NK-92 treated with Interleukin-12 subunit alpha and Interleukin-12 subunit beta, amount 100 ng/mL, for 24 hours (cell line): Measurements from ENCODE around the gene AQP12A.
A peak's percentile ranks its signal among the peaks of the same experiment; 100 is the strongest.
"Not testable (repeated sequence)": the region's sequence is repeated elsewhere in the genome, so short reads cannot be mapped to it uniquely, and the experiment has no call there.

ENCODE experiments used
- DNase-seq: peaks from one replicate; lab custom pipeline; 2025; lab: John Stamatoyannopoulos, UW

Gene AQP12A

DNA sequence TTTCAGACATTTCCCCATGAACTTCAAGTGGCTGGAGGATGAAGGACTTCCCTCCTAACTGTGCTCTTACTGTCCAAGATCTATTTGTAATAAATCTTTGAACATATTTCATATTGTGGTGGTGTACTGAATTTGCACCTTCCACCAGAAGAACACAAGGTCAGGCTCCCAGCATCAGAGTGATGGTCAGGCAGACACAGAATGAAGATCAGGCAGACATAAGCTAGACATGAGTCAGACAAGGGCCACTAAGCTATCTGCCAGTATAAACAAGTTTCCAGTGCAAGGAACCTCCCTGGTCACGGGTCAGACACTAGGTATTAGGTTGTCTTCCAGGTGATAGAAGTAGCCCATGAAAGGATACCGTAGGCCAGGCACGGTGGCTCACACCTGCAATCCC, 29.0 kb upstream of the AQP12A start:
- DNase-seq = no peak

GRCh38 chr2:240663546-240664190, 28.0 kb upstream of the AQP12A start:
- DNase-seq = no peak

DNA sequence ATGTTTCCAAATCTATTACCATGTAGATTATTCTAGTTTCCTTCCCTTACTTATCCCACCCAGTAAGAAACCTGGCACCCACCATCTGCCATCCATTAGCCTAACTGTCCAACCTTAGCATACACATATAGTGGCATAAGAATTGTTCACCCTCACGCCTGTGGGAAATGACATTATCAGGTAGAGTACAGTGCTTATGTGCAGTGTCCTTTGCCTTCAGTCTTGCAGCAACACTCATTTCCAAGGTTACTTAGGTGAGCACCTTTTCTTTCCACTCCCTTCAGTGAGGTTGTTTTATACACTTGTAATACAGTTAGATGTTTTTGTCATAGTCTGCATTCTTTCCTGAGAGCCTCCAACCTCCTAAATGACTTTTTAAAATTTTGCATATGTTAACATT, 27.0 kb upstream of the AQP12A start:
- DNase-seq = no peak

- no peak for DNase-seq
Observed at GRCh38 chr2:240670402-240670801, 21.3 kb upstream of the AQP12A start.

DNA sequence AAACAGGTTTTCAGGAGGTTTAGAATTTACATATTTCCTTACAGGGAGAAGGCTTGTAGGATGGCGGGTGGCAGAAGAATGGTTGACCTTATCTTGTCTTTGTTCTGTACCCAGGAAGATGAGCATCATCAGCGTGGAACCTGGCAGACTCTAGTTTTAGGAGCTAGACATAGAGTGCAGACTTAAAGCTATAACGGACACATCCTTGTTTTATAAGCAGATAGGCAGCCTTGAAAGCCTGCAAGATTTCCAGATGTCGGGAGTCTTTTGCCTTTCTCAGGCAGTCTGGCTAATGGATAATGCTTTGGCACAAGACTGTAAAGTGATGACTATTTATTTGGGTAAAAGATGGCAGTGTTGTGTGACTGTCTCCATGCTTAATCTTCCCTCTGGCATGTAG, 20.7 kb upstream of the AQP12A start:
- no peak for DNase-seq

- DNase-seq = no peak
Observed at GRCh38 chr2:240672076-240672700, 19.5 kb upstream of the AQP12A start.

DNA sequence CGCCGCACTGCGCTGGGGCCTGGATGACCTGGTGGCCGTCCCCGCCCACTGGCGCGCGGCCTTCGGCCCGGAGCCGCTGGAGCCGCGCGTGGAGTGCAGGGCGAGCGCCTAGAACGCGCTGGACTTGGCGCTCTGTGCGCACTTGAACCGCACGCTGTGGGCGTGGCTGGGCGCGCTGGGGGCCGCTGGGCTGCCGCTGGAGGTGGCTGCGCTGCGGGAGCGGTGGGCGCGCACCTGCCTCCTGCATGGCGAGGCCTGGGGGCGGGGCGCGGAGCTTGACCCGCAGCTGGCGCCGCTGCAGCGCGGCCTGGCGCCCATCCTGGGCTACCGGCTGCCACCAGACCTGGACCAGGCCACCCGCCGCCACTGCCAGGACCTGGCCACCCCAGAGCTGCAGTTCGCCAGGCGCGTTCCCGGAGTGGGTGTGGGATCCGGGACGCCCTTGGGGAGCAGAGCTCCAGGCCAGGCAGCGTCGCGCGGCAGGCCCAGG, 18.9 kb upstream of the AQP12A start:
- DNase-seq = no peak

GRCh38 chr2:240674461-240675184, 17.0 kb upstream of the AQP12A start:
- DNase-seq = not testable (repeated sequence)

DNA sequence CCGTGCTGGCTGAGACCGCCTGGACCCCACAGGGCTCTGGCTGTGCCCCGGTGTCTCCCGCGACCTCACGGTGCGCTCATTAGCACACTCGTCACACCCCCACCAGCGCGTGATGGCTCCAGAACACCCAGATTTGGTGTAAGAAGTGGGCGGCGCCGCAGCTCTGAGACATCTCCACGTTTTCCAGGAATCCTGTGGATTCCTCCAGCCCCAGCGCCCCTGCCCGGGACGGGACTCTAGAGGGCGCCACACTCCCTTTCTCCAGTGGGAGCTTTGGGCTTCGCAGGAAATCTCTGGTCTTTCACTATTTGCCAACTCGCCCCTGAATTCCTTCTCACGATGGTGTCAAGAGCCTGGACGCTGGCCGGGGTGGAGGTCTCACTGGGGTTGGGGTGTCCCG, 16.3 kb upstream of the AQP12A start:
- not testable (repeated sequence) for DNase-seq

DNA sequence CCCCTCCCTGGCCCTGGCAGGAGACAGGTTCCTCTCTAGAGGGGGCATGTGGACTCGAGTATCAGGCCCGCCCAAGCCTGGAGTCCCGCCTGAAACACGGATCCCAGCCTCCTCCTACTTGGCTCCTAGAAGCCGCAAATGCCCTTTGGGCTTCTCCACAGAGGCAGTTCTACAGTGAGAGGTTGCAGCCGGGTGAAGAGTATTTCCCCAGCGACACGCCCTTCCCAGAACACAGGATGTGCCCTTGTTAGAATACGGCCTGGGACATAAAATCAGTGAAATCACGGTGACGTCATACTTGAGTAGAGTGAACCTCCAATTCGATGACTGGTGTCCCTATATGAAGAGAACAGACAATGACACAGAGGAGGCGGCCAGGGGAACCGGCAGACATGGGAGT, 13.6 kb upstream of the AQP12A start:
- DNase-seq = not testable (repeated sequence)

- not testable (repeated sequence) for DNase-seq
Observed at GRCh38 chr2:240678909-240679308, 12.8 kb upstream of the AQP12A start.

DNA sequence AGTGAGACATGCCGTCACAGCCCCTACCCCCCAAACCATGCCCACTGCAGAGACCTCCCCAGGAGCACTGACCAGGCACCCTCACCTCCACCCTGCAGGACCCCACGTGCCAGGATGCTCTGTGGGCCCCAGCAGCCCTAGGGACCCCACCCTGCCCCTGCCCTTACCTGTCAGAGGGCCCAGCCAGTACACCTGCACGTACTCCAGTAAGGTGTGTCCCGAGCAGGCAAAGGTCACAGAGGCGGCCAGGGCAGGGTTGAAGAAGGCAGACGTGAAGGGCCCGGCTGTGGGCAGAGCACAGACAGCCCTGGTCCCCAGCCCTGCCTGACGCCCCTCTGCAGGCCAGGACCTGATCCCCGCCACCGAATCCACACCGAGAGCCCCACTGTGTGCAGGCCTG, 11.5 kb upstream of the AQP12A start:
- DNase-seq = not testable (repeated sequence)

DNA sequence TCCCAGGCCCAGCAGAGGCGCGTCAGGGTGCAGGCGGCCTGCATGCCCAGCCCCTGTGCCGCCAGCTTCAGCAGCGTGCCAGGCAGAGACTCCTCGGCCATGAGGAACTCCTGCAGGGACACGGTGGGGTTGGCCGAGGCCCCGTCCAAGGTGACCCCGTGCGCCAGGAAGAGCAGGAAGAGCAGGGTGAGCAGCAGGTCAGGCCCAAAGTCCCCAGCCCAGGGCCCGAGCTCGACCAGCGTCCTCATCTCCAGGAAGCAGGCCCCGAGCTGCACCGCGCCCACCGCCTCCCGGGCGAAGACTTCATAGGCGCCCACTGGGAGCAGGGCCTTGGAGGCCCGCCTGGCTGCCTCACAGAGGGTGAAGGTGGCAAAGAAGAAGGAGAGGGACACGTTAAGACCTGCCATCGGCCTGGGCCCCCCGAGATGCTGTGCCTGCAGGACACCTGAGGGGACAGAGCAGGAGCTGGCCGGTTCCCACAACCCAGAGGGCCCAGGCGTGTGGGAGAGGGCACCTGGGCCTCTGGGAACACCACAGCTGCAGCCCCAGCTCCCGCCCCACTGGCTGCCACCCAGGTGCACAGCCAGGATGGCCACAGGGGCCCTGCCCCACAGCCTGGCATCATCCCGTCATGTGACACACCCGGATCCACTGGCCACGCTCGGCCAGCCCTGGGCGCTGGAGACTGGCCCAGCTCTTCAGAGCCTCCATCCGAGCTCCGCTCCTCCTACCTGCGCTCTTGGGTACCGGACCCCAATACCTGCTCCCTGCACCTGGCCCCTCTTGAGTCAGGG, 9.0 kb upstream of the AQP12A start, which contains the start of gene AQP12B:
Gene AQP12B, minus strand, starts transcription at position 455 of the 794 bp plus-strand sequence. Its CDS starts 48 bp downstream, at position 407.
- not testable (repeated sequence) for DNase-seq

DNA sequence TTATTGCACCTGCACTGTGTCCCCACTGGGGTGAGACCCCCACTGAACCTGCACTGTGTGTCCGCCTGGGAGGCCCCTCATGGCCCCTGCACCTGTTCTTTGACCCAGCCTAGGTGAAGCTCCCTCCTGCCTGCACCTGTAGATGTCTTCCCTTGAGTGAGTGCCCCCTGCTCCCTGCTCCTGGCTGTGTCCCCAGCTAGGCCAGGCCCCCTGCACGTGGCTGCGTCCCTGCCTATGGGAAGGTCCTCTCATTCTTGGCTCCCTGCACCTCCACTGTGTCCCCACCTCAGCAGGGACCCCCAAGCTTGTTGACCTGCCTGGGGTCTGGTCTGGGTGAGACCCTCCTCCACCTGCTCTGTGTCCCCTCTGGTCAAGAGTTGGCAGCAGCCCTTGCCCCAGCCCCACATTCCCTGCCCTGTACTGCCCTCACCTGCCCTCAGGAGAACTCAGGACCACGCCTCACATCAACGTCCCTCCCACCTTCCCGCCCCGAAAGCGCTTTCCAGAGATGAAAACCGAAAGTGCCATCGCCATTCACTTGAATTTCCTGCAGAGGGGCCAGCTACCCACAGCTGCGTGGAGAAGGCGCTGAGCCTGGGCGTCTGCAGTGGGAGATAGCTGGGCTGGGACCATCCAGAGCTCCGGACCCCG, 8.2 kb upstream of the AQP12A start:
- not testable (repeated sequence) for DNase-seq

DNA sequence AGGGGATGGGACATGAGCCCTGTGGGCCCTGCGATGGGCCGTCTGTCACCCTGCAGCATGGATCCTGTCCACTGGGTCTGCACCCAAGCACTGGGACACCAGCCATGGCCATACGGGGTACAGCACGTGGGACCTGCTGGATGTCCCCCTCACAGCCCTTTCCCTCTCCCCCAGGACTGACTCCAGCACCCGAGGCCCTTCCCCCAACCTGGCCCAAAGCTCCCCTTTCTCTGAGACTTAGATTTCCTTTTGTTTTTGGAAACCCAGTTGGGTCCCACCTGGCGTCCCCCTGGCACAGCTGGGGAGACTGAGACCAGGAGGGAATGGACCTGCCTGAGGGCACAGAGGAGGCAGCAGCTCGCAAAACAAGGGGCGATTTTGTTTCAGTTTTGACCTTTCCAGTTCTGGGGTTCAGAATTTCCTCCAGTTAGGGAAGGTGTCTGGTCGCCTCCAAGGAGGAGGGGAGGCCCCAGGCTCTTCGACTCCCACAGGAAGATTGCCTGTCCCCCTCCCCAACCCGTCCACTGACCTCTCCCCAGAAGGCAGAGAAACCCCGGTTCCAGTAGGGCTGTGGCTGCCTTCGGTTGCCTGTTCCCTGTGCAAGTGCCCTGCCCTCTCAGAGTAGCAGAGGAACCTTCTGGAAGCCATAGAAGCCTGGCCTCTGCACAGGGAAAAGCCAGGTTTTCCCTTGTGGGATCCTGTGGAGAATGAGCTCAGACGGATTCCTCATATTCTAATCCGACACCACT, 7.5 kb upstream of the AQP12A start:
- DNase-seq = not testable (repeated sequence)

GRCh38 chr2:240685771-240686371, 5.8 kb upstream of the AQP12A start:
- peak; percentile 15 for DNase-seq

DNA sequence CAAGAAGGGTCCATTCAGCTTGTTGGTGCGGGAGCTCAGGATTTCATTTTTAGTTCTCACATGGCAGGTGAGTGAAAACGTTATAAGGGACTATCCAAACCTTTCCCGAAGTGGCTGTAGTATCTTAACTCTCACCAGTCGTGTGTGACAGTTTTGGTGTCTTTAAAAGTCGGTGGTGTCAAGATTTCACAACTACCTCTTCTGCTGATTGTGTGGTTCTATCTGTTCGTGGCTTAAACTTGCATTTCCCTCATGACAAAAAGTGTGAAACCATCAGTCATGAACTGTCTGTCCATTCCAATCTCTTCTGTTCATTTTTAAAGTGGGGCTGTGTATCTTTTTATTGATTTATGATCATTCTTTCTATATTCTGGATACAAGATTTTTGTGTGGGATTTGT, 5.2 kb upstream of the AQP12A start:
- no peak for DNase-seq

GRCh38 chr2:240687045-240687740, 4.5 kb upstream of the AQP12A start:
- no peak for DNase-seq

GRCh38 chr2:240687741-240688552, 3.7 kb upstream of the AQP12A start:
- DNase-seq = no peak
